Lower leg skin (tissue), 4 donors: ENCODE measurements around the gene AK8. TPM values are rescaled to one million over a fixed set of nuclear protein-coding genes. Genes with fewer than 3 reads are reported as not detected.

Experiments used
- DNase-seq, 2 donors: peaks; one replicate each; pipeline ENCODE4 v3.0.0-alpha.2; 2019; ENCODE audit warnings: low spot score in 2 of 2
- H3K4me3 ChIP-seq: fragments of 200-600 bp; sonication (generic); 2 replicates; pipeline ENCODE4 v1.5.1; 2017; ENCODE audit warnings: mild to moderate bottlenecking, low read depth; ENCODE audit not compliant: poor library complexity, severe bottlenecking
- CTCF ChIP-seq, 3 donors: fragments of 450-650 bp; IDR thresholded peaks; one replicate each; pipeline ENCODE4 v1.5.1; 2016; ENCODE audit warnings: antibody characterized with exemption in 3 of 3, mild to moderate bottlenecking in 3 of 3, moderate library complexity in 2 of 3
- POLR2A ChIP-seq, 2 donors: fragments of 450-650 bp; IDR thresholded peaks; one replicate each; pipeline ENCODE4 v1.6.1; 2016 to 2017; ENCODE audit warnings: antibody characterized with exemption in 2 of 2, mild to moderate bottlenecking in 1 of 2, moderate library complexity in 1 of 2
- WGBS, 2 donors: methylation state at CpG; one replicate each; pipeline ENCODE4 v1.1.5; 2018; 5-methylcytosine and 5-hydroxymethylcytosine counted together
- intact Hi-C: fragments of 100-400 bp; cut with DNase I; formaldehyde crosslinking; loops from one replicate; pipeline ENCODE4 v1.15.0; 2023; ENCODE audit warnings: low total_unique reads
- total RNA-seq, 4 donors: library from RNA; depleted of rRNA; stranded (reverse); fragments of >200 nt; gene quantifications; one replicate each; pipeline ENCODE4 v1.1.0, GENCODE V29; 2016

AK8 gene
- total RNA-seq, 4 donors from 2014 or later, result 1.4 to 5.5 (median 2.0) TPM

- TF ChIP-seq POLR2A (IDR thresholded peaks at IDR 0.05), result no peak
- TF ChIP-seq CTCF (IDR thresholded peaks at IDR 0.05), result no peak
- intact Hi-C loops, result no loop called here
- H3K4me3 ChIP-seq, result no peak overlapping the region
- no peak for DNase-seq
- WGBS, 2 donors, result 0% methylated on average over 1 of the region's 1 CpG
These were observed 175.8 kb downstream of the AK8 start for GRCh38 chr9:132702254-132702653.

GRCh38 chr9:132699956-132700355 lies 178.1 kb downstream of the AK8 start:
- 21 to 23% methylated on average over 1 of the region's 1 CpG for WGBS, 2 donors
- no peak for TF ChIP-seq POLR2A (IDR thresholded peaks at IDR 0.05)
- no peak for TF ChIP-seq CTCF (IDR thresholded peaks at IDR 0.05)
- intact Hi-C loops, result loop anchor here (5.0 to 10.0 kb wide), 2 partner anchors 95 to 1438 kb away; no protein-coding TSS in a partner anchor
- H3K4me3 ChIP-seq, result no peak overlapping the region
- DNase-seq, result no peak

DNA sequence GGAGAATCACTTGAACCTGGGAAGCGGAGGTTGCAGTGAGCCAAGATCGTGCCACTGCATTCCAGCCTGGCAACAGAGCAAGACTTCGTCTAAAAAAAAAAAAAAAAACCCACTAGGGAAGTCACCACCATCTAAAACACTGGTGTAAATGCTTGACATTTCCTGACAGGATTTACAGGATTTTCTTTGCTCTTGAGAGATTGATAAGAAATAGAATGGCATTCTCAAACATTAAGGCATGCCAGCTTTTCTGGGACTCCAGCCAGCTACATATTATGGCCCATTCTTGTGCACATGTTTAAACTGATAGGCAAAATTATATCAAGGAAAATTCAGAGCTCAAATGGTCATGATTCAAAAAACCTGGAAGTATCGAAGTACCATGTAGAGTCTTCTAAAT lies 179.1 kb downstream of the AK8 start:
- 23 to 26% methylated on average over 4 of the region's 4 CpGs for WGBS, 2 donors
- TF ChIP-seq POLR2A (IDR thresholded peaks at IDR 0.05), result no peak
- no peak for TF ChIP-seq CTCF (IDR thresholded peaks at IDR 0.05)
- intact Hi-C loops, result loop anchor here (5.0 to 10.0 kb wide), 2 partner anchors 96 to 1437 kb away; no protein-coding TSS in a partner anchor
- no peak for DNase-seq
- H3K4me3 ChIP-seq, result no peak overlapping the region

GRCh38 chr9:132697230-132697629 lies 180.9 kb downstream of the AK8 start:
- intact Hi-C loops, result loop anchor here (5.0 to 10.0 kb wide), 2 partner anchors 98 to 1435 kb away; no protein-coding TSS in a partner anchor
- no peak overlapping the region for H3K4me3 ChIP-seq
- TF ChIP-seq CTCF (IDR thresholded peaks at IDR 0.05) (no peak), POLR2A (IDR thresholded peaks at IDR 0.05) (no peak)
- DNase-seq, result no peak

DNA sequence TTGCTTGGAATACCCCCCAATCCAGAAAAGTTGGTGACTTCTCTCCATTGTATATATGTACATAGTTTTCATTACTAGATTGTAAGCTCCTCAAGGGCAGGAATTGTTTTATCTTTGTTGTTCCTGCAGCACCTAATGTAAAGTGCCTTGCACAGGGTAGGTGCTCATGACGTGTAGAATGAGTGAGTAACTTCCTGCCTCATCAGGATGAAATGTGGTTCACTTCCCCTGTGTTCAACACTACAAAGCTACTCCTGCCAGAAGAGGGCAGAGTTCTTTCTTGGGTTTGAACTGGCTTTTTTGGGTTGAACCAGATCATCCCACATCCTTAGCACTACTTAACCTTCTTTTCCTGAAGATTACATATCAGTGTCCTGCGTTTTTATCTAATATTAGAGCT lies 183.9 kb downstream of the AK8 start:
- intact Hi-C loops, result loop anchor here (10.0 kb wide), 1 partner anchor 101 kb away; no protein-coding TSS in a partner anchor
- WGBS, 2 donors, result 35 to 42% methylated on average over 2 of the region's 2 CpGs
- no peak for TF ChIP-seq CTCF (IDR thresholded peaks at IDR 0.05)
- no peak for TF ChIP-seq POLR2A (IDR thresholded peaks at IDR 0.05)
- no peak for DNase-seq
- H3K4me3 ChIP-seq, result no peak overlapping the region

- no peak for DNase-seq
These were observed 187.4 kb downstream of the AK8 start for GRCh38 chr9:132690696-132691095.

More at GRCh38 chr9:132690696-132691095, 187.4 kb downstream of the AK8 start:
- no peak for TF ChIP-seq POLR2A (IDR thresholded peaks at IDR 0.05)
- TF ChIP-seq CTCF (IDR thresholded peaks at IDR 0.05), result no peak
- intact Hi-C loops, result loop anchor here (10.0 kb wide), 1 partner anchor 104 kb away; no protein-coding TSS in a partner anchor
- 90 to 100% methylated on average over 1 of the region's 1 CpG for WGBS, 2 donors
- H3K4me3 ChIP-seq, result no peak overlapping the region
